Astrocyte of the hippocampus (primary cell): ENCODE data around the gene GMNN.
"Not testable (repeated sequence)": the region's sequence is repeated elsewhere in the genome, so short reads cannot be mapped to it uniquely, and the experiment has no call there.

Experiments used
- DNase-seq: peaks from one replicate; pipeline ENCODE4 v3.0.0; 2011; ENCODE audit warnings: low read depth, low spot score

The GMNN gene

GRCh38 chr6:24761851-24762250, 12.9 kb upstream of the GMNN start:
- no peak for DNase-seq

GRCh38 chr6:24763578-24763977, 11.2 kb upstream of the GMNN start:
- no peak for DNase-seq

- DNase-seq: not testable (repeated sequence)
Measured at GRCh38 chr6:24764833-24765828, 9.6 kb upstream of the GMNN start.

GRCh38 chr6:24765968-24766367, 8.8 kb upstream of the GMNN start:
- DNase-seq: not testable (repeated sequence)

- peak; percentile 38 for DNase-seq
Measured at GRCh38 chr6:24766680-24767462, 7.9 kb upstream of the GMNN start.

GRCh38 chr6:24768361-24768760, 6.4 kb upstream of the GMNN start:
- peak; percentile 85 for DNase-seq

GRCh38 chr6:24775520-24776058, 852 bp downstream of the GMNN start:
- DNase-seq: peak; percentile 66

- no peak for DNase-seq
Measured at GRCh38 chr6:24777227-24777626, 2.5 kb downstream of the GMNN start.

- DNase-seq: no peak
Measured at GRCh38 chr6:24778121-24778520, 3.4 kb downstream of the GMNN start.

- DNase-seq: no peak
Measured at GRCh38 chr6:24778878-24779277, 4.1 kb downstream of the GMNN start.

- no peak for DNase-seq
Measured at GRCh38 chr6:24779416-24780016, 4.8 kb downstream of the GMNN start.

GRCh38 chr6:24780206-24780605, 5.5 kb downstream of the GMNN start:
- DNase-seq: no peak

- no peak for DNase-seq
Measured at GRCh38 chr6:24788031-24788665, 13.4 kb downstream of the GMNN start.

- DNase-seq: no peak
Measured at GRCh38 chr6:24795106-24795505, 20.4 kb downstream of the GMNN start.

- peak; percentile 38 for DNase-seq
Measured at GRCh38 chr6:24796616-24797290, 22.0 kb downstream of the GMNN start.

- no peak for DNase-seq
Measured at GRCh38 chr6:24797596-24798216, 23.0 kb downstream of the GMNN start.

- DNase-seq: peak; percentile 49
Measured at GRCh38 chr6:24798740-24799540, 24.2 kb downstream of the GMNN start, which contains the start of gene ARMH2. TSS of gene ARMH2 (minus strand) at chr6:24798917. CDS start at chr6:24798857, 60 bp downstream.

- DNase-seq: no peak
Measured at GRCh38 chr6:24799541-24799915, 24.8 kb downstream of the GMNN start.
